Measurements from ENCODE around the gene SLC44A2.

Gene SLC44A2

DNA sequence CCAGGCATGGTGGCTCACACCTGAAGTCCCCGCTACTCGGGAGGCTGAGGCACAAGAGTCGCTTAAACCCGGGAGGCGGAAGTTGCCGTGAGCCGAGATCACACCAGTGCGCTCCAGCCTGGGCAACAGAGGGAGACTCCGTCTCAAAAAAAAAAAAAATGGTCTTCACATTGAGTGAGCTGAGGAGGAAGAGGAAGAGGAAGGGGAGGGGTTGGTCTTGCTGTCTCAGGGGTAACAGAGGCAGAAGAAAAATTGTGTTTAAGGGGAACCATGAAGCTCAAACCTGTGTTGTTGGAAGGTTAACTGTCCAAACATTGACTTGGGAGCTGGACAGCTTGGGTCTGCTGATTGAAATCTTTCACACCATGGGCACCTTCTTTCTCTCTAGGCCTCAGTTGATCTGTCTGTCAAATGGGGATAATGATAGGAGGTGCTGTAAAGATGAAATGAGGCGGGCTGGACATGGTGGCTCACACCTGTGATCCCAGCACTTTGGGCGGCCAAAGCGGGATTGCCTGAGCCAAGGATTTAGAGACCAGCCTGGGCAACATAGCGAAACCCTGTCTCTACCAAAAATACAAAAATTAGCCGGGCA, 9.8 kb upstream of the SLC44A2 start:
- no peak for DNase-seq (ENCODE audit: low read depth in 2 of 2)

DNA sequence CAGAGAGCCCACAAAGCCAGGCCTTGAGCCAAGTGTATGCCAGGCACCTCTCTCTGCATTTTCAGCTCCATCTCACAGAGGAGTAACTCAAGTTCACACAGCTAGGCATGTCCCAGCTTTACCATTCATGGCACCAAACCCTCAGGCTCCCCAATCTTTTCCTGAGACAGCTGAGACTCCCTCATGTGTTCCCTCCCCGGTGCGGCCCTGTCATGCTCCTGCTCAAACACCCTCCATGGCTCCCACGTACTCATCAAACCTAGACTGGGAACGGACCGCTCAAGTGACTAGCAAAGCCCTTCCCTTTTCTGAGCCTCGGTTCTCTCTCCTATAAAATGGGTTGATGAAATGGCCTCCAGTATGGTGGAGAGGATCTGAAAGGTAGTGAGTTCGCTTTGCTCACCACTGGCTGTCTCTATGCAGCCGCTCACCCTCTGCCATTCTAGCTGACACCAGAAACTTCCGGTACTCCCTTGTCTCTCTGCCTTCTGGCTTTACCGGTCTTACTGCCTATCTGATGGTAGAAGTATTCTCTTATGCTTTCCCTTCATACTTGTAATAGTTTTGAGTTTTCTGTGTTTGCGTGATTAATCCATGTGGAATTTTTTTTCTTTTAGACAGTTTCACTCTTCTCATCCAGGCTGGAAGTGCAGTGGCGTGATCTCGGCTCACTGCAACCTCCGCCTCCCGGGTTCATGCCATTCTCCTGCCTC, 7.8 kb upstream of the SLC44A2 start:
- DNase-seq (ENCODE audit: low read depth in 2 of 2) = no peak

DNA sequence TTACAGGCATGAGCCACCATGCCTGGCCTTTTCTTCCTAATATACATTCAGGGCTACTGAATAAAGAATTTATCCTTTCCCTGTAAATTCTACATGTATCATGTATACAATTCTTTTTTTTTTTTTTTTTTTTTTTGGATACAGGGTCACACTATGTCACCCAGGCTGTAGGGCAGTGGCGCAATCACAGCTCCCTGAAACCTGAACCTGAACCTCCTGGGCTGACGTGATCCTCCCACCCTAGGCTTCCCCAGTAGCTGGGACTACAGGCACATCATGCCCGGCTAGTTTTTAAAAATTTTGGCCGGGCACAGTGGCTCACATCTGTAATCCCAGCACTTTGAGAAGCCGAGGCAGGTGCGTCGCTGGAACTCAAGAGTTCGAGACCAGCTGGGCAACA, 6.5 kb upstream of the SLC44A2 start:
- DNase-seq (ENCODE audit: low read depth in 2 of 2) = no peak

DNA sequence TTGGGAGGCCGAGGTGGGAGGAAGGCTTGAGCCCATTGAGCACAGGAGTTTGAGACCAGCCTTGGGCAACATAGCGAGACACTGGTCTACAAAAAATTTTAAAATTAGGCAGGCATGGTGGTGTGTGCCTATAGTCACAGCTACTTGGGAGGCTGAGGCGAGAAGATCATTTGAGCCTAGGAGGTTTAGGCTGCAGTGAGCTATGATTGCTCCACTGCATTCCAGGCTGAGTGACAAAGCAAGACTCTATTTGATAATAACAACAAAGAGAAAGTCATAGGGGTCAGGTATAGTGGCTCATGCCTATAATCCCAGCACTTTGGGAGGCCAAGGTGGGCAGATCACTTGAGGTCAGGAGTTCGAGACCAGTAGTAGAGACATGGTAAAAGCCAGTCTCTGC, 4.6 kb upstream of the SLC44A2 start:
- no peak for DNase-seq (ENCODE audit: low read depth in 2 of 2)

DNA sequence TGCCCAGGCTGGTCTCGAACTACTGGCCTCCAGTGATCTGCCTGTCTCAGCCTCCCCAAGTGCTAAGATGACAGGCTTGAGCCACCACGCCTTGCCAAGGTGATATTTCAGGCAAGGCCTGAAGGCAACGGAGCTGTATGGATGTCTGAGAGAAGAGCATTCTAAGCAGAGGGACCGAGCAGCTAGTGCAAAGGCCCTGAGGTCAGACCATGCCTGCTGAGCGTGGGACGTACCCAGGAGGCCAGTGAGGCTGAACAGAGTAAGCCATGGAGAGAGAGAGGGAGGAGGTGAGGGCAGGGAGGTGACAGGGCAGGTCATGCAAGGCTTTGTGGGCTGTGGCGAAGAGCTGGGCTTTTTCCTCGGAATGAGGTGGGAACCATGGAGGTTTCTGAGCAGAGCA, 3.4 kb upstream of the SLC44A2 start:
- DNase-seq (ENCODE audit: low read depth in 2 of 2) = no peak

DNA sequence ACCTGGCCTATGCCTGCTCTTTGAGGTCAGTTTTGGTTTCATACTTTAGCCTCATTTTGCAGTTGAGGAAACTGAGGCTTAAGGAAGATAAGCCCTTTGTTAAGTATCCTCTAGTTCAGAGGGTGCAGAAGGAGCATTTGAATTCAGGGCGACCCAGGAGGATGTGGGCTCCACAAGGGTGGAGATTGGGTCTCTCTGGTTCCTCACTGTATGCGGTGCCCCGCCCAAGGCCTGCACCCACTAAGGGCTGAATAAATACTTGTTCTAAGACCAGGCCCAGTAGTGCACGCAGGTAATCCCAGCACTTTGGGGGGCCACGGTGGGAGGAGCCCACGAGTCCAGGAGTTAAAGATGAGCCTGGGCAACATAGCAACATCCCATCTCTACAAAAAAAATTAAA, 768 bp upstream of the SLC44A2 start:
- no peak for DNase-seq (ENCODE audit: low read depth in 2 of 2)

DNA sequence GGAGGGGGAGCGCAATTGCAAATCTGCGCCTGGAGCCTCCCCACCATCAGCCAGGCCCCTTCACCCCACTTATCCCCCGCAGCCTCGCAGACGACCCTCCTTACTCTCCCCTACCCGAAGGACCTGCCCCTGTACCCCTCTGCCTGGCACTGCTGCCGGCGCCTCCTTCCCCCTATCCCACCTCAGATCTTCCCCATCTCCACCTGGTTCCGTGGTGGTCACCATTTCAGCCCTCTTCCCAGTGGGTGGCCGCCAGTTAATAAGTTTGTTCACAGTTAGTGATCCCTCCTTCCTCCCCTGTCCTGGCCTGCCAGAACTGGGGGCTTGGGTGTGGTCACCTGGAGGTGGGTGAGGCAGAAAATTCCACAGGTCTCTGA, 397 bp downstream of the SLC44A2 start:
- no peak for DNase-seq (ENCODE audit: low read depth in 2 of 2)

DNA sequence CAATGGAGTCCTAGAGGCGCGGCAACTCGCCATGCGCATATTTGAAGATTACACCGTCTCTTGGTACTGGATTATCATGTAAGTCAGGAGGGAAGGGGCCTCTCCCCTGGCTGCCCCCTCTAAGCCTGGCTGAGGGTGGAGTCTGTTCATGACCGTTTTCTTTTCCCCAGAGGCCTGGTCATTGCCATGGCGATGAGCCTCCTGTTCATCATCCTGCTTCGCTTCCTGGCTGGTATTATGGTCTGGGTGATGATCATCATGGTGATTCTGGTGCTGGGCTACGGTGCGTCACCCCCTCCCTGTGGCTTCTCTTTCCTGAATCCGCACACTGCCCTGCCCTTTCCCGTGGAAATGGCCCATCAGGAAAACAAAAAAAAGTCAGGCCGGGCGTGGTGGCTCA, 6.5 kb downstream of the SLC44A2 start:
- DNase-seq (ENCODE audit: low read depth in 2 of 2) = no peak

DNA sequence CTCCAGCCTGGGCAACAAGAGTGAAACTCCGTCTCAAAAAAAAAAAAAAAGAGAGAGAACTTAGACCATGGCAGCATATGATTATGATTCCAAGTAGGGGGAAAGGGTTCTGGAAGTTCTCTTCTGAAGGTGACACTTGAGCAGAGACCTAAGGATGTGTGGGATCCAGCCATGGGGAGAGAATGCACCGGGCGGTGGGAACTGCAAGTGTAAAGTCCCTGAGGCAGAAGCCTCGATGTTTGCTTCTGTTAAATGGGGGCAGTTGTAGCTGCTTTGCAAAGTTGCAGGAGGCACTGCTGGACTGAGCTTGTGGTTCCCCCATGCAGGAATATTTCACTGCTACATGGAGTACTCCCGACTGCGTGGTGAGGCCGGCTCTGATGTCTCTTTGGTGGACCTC, 9.1 kb downstream of the SLC44A2 start:
- no peak for DNase-seq (ENCODE audit: low read depth in 2 of 2)

DNA sequence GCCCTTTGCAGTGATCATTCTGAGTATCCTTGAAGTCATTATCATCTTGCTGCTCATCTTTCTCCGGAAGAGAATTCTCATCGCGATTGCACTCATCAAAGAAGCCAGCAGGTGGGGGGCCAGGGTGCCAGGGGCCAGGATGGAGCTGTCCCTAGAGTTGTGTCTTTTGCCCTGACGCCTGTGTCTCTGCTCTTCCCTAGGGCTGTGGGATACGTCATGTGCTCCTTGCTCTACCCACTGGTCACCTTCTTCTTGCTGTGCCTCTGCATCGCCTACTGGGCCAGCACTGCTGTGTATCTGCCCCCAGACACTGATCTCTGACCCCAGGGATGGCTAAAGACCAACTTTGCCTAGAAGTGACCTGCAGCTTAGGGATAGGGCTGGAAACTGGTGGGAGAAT, 9.6 kb downstream of the SLC44A2 start:
- no peak for DNase-seq (ENCODE audit: low read depth in 2 of 2)

DNA sequence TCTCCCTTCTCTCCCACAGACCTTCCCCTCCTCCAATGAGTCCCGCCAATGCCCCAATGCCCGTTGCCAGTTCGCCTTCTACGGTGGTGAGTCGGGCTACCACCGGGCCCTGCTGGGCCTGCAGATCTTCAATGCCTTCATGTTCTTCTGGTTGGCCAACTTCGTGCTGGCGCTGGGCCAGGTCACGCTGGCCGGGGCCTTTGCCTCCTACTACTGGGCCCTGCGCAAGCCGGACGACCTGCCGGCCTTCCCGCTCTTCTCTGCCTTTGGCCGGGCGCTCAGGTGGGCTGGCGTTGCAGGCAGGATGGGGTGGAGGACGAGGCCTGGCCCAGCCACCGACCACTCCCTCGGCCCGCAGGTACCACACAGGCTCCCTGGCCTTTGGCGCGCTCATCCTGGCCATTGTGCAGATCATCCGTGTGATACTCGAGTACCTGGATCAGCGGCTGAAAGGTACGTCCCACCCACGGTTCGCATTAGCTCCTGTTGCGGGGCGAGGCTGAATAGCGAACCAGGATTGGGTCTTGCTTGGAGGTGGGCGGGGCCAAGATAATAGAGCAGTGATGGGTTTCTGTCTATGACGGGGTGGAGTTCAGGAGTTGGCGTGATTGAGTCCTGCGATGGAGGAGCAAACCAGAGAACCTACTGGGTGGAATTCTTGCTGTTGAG, 11.1 kb downstream of the SLC44A2 start:
- no peak for DNase-seq (ENCODE audit: low read depth in 2 of 2)

DNA sequence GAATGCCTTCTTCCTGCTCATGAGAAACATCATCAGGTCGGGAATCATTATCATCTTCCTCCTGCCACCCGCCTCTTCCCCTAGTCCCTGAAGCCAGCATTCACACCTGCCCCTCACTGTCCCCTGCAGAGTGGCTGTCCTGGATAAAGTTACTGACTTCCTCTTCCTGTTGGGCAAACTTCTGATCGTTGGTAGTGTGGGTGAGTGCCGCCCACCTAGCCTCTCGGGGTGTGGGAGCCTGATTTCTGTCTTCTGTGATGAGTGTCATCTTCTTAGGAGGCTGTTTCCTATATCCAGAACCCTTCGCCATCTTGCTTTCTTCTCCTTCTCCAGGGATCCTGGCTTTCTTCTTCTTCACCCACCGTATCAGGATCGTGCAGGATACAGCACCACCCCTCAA, 12.5 kb downstream of the SLC44A2 start:
- DNase-seq (ENCODE audit: low read depth in 2 of 2) = no peak

DNA sequence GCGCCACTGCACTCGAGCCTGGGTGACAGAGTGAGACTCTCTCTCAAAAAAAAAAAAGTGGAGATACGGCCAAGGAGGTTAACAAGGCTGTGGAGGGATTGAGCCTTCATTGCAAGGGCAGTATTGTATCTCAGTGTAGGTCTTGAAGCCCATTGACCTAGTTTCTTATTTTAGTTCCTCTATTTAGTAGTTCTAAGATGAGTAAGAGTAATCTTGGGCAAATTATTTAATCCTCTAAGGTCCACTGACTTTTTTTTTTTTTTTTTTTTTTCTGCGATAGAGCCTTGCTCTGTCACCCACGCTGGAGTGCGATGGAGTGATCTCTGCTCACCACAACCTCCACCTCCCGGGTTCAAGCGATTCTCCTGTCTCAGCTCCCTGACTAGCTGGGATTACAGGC, 14.5 kb downstream of the SLC44A2 start:
- no peak for DNase-seq (ENCODE audit: low read depth in 2 of 2)

DNA sequence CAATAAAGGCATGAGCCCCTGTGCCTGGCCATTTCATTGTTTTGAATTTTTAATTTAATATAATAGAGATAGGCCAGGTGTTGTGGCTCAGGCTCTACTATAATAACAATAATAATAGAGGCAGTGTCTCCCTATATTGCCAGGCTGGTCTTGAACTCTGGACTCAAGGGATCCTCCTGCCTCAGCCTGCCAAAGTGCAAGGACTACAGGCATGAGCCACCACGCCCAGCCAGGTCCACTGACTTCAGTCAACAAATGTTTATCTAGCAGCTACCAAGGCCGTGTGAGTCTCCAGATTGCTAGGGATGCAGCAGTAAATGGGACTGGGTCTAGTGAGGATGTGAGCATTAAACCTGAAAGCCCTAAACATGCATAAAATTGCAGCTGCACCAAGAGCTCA, 15.0 kb downstream of the SLC44A2 start:
- no peak for DNase-seq (ENCODE audit: low read depth in 2 of 2)

DNA sequence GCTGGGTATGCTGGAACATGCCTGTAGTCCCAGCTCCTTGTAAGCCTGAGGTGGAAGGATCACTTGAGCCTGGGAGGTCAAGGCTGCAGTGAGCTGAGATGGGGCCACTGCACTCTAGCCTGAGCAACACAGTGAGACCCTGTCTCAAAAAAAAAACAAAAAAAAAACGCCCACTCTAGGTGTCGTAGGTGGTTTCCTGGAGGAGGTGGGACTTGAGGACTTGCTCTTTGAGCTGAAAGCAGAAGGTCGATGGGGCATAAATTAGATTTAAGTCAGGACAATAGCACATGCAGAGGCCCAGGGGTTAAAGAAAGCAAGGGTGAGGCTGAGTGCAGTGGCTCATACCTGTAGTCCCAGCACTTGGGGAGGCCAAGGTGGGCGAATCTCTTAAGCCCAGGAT, 15.9 kb downstream of the SLC44A2 start:
- DNase-seq (ENCODE audit: low read depth in 2 of 2) = no peak

DNA sequence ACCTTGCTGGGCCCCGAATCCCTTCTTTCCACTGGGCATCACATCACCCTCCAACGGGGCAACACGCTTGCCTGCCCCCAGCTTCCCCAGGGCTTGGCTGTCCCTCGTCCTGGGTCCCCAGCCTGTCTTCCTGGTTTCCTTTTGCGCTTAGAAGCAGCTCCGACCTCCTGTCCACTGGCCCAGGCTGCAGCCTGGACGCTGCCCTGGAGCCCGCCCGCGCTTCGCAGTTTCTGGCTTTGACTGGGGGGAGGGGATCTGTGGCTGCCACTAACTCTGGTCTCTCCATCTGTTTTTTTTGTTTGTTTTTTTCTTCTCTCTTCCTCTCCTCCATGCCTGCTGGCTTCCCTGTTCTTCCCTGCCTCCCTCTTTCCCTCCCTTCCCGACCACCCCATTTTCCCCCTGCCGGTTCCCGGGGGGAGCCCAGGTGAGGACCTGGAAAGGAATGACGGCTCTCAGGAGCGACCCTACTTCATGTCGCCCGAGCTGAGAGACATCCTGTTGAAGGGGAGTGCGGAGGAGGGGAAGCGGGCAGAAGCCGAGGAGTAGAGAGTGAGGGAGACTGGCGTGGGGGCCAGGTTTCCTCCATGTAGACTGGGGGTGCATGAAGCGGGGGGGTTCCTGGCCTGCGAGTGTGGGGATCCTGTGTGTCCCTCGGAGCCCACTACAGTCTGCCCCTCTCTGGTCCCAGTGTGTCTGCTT, 17.3 kb downstream of the SLC44A2 start:
- DNase-seq (ENCODE audit: low read depth in 2 of 2) = no peak

DNA sequence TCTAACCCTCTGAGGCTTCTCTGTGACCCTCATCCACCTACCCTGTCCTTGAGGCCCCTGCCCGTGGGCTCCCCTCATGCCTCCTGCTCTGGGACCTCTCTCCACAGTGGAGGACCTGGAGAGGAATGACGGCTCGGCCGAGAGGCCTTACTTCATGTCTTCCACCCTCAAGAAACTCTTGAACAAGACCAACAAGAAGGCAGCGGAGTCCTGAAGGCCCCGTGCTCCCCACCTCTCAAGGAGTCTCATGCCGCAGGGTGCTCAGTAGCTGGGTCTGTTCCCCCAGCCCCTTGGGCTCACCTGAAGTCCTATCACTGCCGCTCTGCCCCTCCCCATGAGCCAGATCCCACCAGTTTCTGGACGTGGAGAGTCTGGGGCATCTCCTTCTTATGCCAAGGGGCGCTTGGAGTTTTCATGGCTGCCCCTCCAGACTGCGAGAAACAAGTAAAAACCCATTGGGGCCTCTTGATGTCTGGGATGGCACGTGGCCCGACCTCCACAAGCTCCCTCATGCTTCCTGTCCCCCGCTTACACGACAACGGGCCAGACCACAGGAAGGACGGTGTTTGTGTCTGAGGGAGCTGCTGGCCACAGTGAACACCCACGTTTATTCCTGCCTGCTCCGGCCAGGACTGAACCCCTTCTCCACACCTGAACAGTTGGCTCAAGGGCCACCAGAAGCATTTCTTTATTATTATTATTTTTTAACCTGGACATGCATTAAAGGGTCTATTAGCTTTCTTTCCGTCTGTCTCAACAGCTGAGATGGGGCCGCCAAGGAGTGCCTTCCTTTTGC, 18.0 kb downstream of the SLC44A2 start:
- no peak for DNase-seq (ENCODE audit: low read depth in 2 of 2)

DNA sequence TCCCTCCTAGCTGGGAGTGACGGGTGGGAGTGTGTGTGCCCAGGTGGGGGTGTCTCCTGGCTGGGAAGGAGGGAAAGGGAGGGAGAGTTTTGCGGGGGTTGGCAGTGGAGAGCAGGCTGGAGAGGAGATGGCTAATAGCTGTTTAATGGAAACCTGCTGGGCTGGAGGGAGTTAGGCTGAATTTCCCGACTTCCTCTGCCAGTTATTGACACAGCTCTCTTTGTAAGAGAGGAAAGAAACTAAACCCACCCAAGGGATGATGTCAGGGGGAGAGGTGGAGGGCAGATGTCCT, 18.6 kb downstream of the SLC44A2 start:
- DNase-seq (ENCODE audit: low read depth in 2 of 2) = no peak

DNA sequence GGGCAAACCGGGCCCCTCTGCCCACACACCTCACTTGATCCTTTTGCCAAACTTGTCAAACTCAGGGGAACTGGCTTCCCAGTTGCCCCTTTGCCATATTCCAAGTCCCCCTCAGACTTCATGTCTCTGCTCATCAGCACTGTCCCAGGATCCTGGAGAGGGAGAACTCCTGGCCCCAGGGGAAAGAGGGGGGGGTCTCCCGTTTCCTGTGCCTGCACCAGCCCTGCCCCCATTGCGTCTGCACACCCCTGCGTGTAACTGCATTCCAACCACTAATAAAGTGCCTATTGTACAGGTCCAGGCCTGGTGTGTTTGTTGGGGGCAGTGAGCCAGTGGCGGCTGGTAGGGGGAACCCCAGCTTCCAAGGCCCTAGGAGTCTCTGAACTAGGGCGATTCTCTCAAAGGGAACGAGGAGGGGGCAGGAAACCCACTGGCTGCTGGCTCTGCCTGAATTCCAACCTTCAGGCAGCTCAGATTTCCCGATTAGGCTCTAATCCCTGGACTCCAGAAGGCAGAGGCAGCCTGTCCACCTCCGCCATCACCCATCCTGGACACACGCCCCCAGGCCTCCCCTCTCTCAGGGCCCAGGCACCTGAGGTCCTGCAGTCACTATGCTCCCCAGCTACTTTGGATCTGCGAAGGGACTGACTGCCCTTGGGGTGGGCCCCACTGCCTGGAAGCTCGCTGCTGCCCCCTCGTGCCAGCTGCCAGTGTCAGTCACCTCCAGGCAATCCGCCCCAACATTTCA, 19.1 kb downstream of the SLC44A2 start:
- DNase-seq (ENCODE audit: low read depth in 2 of 2) = peak; percentile 67 to 77

DNA sequence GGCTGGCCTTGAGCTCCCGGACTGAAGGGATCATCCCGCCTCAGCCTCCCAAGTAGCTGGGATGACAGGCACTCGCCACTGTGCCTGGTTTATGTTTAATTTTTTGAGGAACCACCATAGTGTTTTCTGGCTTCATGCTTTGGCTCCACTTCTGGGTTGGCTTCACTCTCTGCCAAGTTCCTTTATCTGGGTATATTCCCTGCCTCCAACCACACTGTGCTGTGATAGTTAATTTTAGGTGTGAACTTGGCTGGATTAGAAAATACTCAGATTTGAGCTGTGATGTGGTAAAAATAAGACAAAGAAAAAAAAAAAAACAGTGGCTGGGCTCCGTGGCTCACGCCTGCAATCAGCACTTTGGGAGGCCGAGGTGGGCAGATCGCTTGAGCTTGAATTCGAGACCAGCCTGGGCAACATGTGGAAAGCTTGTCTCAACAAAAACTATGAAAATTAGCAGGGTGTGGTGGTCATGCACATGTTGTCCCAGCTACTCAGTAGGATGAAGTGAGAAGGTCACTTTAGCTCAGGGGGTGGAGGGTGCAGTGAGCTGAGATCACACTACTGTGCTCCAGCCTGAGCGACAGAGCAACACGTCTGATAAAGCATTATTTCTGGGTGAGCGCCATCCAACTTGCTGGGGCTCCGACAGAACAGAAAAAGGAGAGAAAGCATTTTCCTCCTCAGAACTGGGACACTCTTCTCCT, 21.3 kb downstream of the SLC44A2 start:
- DNase-seq (ENCODE audit: low read depth in 2 of 2) = no peak

DNA sequence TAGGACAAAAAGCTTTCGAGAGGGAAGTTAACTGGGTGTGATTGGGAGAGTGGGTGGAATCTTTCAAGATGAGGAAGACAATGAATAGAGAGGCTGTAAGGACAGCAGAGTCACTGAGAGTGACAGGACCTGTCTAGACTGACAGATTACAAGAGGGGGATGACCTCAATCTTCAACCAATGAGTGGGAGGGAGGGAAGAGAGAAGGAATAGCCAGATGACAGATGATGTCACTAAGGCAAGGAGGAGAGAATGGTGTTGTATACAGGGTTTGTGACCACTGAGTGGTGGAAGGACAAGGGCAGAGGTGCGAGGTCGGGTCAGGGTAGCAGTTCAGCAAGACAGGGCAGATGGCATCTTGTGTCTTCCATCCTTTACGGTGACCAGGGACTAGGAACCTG, 23.0 kb downstream of the SLC44A2 start:
- DNase-seq (ENCODE audit: low read depth in 2 of 2) = no peak
